Stimulated activated CD4-positive, alpha-beta T cell treated with anti-CD3 and anti-CD28 coated beads, Interleukin-12 subunit alpha, Interleukin-12 subunit beta, amount 100 ng/mL, for 24 hours (primary cell): Measurements from ENCODE around the gene ETV5.

Experiments used
- DNase-seq, 2 experiments: peaks; one replicate each; pipeline ENCODE4 v3.0.0-alpha.2; 2020; ENCODE audit warnings: low read depth in 2 of 2

The ETV5 gene

GRCh38 chr3:186123012-186123411, 14.1 kb upstream of the ETV5 start:
- DNase-seq: no peak

GRCh38 chr3:186121968-186122367, 13.1 kb upstream of the ETV5 start:
- no peak for DNase-seq

- no peak for DNase-seq
Observed at GRCh38 chr3:186121278-186121677, 12.4 kb upstream of the ETV5 start.

- DNase-seq: no peak
Observed at GRCh38 chr3:186119499-186119898, 10.6 kb upstream of the ETV5 start.

GRCh38 chr3:186118692-186119091, 9.8 kb upstream of the ETV5 start:
- no peak for DNase-seq

GRCh38 chr3:186117521-186118134, 8.7 kb upstream of the ETV5 start:
- no peak for DNase-seq

GRCh38 chr3:186115239-186115996, 6.5 kb upstream of the ETV5 start:
- no peak for DNase-seq

GRCh38 chr3:186110975-186111974, 2.4 kb upstream of the ETV5 start:
- no peak for DNase-seq

GRCh38 chr3:186109897-186110803, 1.3 kb upstream of the ETV5 start:
- no peak for DNase-seq

GRCh38 chr3:186108106-186108940, 566 bp downstream of the ETV5 start:
- DNase-seq: no peak

- peak in 1 of 2 experiments; percentile 32 for DNase-seq
Observed at GRCh38 chr3:186107215-186108105, 1.4 kb downstream of the ETV5 start.

GRCh38 chr3:186105543-186105942, 3.3 kb downstream of the ETV5 start:
- no peak for DNase-seq

- no peak for DNase-seq
Observed at GRCh38 chr3:186102687-186103086, 6.2 kb downstream of the ETV5 start.

- DNase-seq: no peak
Observed at GRCh38 chr3:186100398-186100797, 8.5 kb downstream of the ETV5 start.

GRCh38 chr3:186099178-186099577, 9.7 kb downstream of the ETV5 start:
- no peak for DNase-seq

- no peak for DNase-seq
Observed at GRCh38 chr3:186098740-186099139, 10.1 kb downstream of the ETV5 start.

- no peak for DNase-seq
Observed at GRCh38 chr3:186097663-186098451, 11.0 kb downstream of the ETV5 start.

GRCh38 chr3:186097317-186097662, 11.6 kb downstream of the ETV5 start:
- DNase-seq: no peak

GRCh38 chr3:186096290-186096689, 12.6 kb downstream of the ETV5 start:
- no peak for DNase-seq
